GM12891 (cell line): ENCODE data around the gene DCDC1. TPM values are rescaled to one million over a fixed set of nuclear protein-coding genes. Genes with fewer than 3 reads are reported as not detected.
A peak's percentile ranks its signal among the peaks of the same experiment; 100 is the strongest.

Source experiments
- DNase-seq: peaks from one replicate; pipeline ENCODE4 v3.0.0; 2011; ENCODE audit warnings: low spot score; ENCODE audit not compliant: insufficient read length
- FAIRE-seq: peaks from 2 replicates; lab custom pipeline; 2011; peaks lifted over from hg19 to GRCh38; lab: Jason Lieb, UNC
- PAX5 ChIP-seq: IDR thresholded peaks from 2 replicates; pipeline ENCODE4 v1.6.1; 2011; ENCODE audit warnings: low read length, moderate library complexity, mild to moderate bottlenecking; ENCODE audit not compliant: insufficient read depth, severe bottlenecking
- POLR2A ChIP-seq: IDR thresholded peaks from 2 replicates; pipeline ENCODE4 v1.6.1; 2011; ENCODE audit warnings: low read depth, low read length, control low read depth
- POLR2AphosphoS5 ChIP-seq: IDR thresholded peaks from 2 replicates; pipeline ENCODE4 v1.6.1; 2011; ENCODE audit warnings: low read depth, low read length, control low read depth
- POU2F2 ChIP-seq: IDR thresholded peaks from 2 replicates; pipeline ENCODE4 v1.6.1; 2011; ENCODE audit warnings: low read depth, mild to moderate bottlenecking, control low read depth, low read length, moderate library complexity
- SPI1 ChIP-seq: IDR thresholded peaks from 2 replicates; pipeline ENCODE4 v1.6.1; 2011; ENCODE audit warnings: low read depth, low read length, control low read depth
- TAF1 ChIP-seq: IDR thresholded peaks from 2 replicates; pipeline ENCODE4 v1.6.1; 2011; ENCODE audit warnings: low read depth, low read length, control low read depth
- polyA plus RNA-seq: library from polyadenylated mRNA; unstranded; fragments of >200 nt; gene quantifications from one replicate; pipeline ENCODE4 v1.2.1, GENCODE V29; 2012; ENCODE audit warnings: low read depth, missing spikeins, inconsistent platforms; ENCODE audit not compliant: missing spikeins

Gene DCDC1, protein sequence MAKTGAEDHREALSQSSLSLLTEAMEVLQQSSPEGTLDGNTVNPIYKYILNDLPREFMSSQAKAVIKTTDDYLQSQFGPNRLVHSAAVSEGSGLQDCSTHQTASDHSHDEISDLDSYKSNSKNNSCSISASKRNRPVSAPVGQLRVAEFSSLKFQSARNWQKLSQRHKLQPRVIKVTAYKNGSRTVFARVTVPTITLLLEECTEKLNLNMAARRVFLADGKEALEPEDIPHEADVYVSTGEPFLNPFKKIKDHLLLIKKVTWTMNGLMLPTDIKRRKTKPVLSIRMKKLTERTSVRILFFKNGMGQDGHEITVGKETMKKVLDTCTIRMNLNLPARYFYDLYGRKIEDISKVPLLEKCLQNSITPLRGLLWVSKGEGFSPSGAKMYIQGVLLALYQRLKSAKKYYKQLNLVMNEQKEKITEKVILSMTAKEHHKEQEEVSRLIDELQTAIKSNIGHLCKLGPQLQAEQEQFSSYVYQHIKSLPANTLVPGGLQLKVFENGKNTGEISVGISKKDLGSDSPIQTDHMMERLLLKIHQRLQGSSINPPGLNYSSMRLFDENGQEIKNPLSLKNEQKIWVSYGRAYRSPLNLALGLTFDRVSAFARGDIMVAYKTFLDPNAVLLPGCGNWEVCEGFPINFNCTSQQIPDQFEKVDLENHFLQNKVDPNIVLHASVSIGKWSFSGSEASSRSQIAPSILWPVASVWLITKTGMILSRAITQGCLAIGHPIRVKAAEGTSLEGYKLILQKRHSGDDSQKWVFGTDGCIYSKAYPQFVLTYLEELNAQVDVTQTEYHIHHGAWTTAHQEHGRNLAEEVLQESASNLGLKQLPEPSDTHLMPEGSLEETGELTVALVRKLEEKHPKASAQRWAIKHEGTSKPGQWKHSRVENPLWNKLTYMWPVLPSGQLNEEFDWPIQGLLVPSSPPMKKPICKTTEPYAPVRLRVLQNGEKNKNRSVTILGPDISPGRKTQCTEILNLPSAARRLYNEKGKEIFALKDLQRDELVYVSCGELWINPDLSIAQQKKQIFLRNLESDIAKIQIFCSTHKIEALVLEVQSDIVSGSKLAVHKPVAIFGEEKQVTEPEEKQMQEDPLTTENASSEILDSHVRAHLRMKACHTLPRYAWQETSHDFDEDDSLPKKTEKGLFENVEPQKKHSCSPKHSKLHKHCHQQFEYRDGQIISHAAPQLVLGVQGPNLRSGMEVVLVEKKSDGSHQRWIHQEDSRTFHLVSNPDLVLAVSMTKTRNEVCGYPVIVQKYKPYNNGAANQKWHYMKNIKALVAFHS (N-terminal part only)
- polyA plus RNA-seq, result not detected

DNA sequence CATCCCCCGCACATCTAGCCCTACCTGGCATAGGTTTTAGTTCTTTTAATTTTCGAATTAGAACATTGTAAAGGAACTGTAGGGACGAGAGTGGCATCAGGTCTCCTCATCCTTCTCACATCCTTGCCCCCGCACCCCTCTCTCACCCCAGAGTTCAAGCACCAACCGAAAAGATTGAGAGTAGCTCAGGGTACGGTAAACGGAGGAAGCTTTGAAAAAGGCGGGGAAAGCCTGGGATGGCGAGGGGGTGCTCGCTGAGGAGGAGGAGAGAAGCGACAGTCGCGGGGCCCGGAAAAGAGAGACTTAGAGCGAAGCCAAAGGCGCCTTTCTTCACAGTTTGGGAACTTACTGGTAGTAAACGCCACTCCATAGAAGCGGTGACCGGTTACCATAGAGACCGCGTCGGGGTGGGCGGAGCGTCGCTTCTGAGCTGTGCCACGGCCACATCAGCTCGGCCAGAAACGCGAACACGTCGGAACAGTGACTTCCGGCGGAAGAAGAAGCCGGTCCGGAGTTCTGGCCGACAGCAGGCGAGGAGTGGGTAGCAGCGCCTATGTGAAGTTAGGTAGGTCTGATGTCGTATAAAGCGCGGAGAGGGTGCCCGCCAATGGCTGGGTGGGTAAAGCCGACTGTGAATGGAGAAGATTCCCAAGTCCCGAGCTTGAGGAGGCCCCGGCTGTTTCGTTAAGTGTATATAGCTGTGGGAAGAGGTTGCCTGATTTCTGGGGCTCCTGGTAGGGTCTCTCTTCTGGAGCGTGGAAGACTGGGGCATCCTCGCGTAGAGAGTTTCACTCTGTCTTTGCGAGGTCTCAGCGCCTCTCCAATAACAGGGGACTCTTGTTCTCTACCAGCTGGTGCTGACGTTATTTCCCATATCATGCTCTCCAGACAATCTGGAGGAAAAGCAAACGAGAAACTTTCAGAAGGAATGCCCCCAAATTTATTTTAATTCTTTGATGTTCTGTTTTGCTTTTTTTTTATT lies at the start of gene DCDC1, which contains the start of gene DNAJC24:
TSS of gene DCDC1 (minus strand) at position 392 of the 982 bp plus-strand sequence. CDS start 41,459 bp downstream, outside the sequence.
TSS of gene DNAJC24 (plus strand) at position 513 of the 982 bp plus-strand sequence. CDS start 889 bp downstream, outside the sequence.
- TF ChIP-seq PAX5 (peak; percentile 4), POLR2A (peak; percentile 77), POU2F2 (peak; percentile 46; the same call in 1 of the 2 replicates), POLR2AphosphoS5 (peak; percentile 81), TAF1 (peak; percentile 52; the same call in 1 of the 2 replicates), SPI1 (no peak)
- FAIRE-seq (peak; percentile 99), DNase-seq (peak; percentile 34)

DNA sequence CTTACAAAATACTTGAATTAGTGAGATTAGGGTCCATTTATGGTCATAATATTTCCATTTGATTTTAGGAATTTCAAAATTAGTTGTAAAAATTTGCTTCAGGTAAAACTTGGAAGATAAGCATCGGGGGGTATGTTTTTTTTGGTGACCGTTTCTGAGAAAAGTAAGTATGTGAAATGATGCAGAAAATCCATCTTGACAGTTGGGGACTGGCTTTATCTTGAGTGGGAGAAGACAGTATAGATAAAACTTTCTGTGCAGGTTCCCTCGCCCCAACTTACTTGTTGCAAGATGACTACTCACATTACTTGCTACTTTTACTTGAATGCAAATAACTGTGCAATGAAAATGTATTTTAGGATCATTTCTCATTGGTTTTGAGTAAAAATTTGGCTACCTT lies 49.6 kb upstream of the DCDC1 start:
- no peak for FAIRE-seq
- TF ChIP-seq POLR2AphosphoS5, result no peak
- TF ChIP-seq TAF1, result no peak
- no peak for TF ChIP-seq POU2F2
- TF ChIP-seq SPI1, result no peak
- TF ChIP-seq PAX5, result no peak
- TF ChIP-seq POLR2A, result no peak
- DNase-seq, result no peak

DNA sequence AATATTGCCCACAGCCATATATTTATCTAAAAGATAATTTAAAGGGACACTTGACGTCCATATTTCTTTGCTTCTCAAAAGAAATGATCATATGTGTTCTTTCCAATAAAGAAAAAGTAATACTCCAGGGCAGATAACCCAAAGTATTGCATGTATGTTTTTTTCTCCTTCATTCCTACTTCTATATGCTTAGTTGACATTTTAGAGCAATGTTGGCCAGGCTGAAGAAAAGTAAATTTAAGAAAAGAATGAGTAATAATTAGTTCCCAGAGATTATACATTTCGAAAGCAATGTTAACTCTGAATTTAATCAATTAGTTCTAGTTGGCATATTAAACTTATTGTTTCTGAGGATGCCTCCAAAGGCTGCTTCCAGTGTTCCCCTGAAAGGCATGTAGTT lies 48.3 kb upstream of the DCDC1 start:
- DNase-seq (no peak), FAIRE-seq (no peak)
- TF ChIP-seq PAX5 (no peak), POLR2A (no peak), SPI1 (no peak), POLR2AphosphoS5 (no peak), POU2F2 (no peak), TAF1 (no peak)

DNA sequence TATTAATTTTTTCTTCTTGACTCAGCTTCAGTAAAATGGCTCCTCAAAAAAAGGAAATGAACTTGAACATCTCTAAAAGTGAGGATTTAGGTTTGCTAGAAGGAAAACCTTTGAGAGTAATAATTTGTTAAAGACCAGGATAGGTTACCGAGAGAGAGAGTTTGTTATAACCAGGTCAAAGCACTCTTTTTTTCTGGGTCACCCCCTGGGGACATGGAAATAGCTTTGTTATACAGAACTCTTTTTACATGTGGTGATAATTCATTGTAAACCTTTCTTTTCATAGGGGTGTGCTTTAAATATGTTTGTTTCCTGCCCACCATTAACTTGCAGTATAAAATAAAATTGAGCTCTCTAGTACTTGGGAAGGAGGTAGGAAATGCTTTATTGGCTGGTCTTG lies 47.8 kb upstream of the DCDC1 start:
- DNase-seq (no peak), FAIRE-seq (no peak)
- no peak for TF ChIP-seq PAX5
- TF ChIP-seq POLR2AphosphoS5, result no peak
- no peak for TF ChIP-seq POU2F2
- no peak for TF ChIP-seq TAF1
- TF ChIP-seq SPI1, result no peak
- no peak for TF ChIP-seq POLR2A

DNA sequence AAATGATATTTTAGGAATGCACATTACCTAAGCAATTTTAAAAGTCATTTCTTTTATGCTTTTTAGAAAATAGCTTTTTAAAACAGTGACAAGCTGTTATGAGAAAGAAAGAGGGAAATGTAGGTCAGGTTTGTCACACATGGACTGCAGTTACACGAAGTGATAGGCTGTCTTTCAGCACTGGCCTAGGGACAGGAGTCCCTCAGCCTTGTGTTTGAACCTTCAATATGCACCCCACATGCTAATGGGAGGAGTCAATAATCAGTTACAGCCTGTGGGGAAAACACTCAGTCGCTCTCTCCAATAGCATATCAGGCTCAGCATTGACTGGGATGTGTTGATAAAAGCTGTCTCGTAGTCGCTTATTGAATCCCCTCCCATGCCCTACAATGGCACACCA lies 45.9 kb upstream of the DCDC1 start:
- DNase-seq (no peak), FAIRE-seq (no peak)
- no peak for TF ChIP-seq SPI1
- TF ChIP-seq TAF1, result no peak
- no peak for TF ChIP-seq PAX5
- TF ChIP-seq POU2F2, result no peak
- TF ChIP-seq POLR2A, result no peak
- TF ChIP-seq POLR2AphosphoS5, result no peak

DNA sequence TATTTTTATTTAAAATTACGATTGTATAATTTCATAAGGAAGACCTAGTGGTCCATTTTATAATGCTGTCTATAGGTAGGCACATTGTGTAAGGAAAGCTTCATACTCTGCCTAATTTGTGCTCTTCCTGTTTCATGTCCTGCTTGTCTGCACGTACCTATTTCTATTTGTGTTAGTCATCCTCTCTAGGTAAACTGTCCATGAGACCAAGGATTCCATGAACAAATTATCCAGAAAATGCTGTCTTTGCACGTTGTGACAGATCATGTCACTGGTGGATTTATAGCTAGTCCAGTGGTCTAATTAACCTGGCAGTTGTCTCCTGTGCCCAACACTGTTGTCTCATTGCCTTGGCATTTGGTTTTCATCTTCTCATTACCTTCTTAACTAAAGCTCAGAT lies 44.8 kb upstream of the DCDC1 start:
- FAIRE-seq (no peak), DNase-seq (no peak)
- TF ChIP-seq POLR2AphosphoS5 (no peak), SPI1 (no peak), PAX5 (no peak), POU2F2 (no peak), POLR2A (no peak), TAF1 (no peak)

DNA sequence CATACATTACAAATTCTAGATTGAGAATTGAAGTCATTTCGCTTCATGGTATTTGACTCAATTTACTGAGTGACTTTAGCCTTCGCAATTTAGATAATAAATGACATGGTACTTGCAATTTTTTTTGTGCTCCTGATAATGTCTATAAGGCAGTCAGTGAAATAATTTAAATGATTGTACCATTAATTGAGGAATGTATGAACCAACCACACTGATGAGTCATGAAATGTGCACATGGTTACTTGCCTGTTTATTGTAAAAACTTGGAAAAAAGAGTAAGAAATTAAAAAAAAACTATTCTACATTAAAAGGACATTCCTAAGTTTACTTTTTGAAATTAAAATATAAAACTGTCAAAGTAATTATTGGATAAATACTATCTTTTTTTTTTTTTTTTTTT lies 43.4 kb upstream of the DCDC1 start:
- DNase-seq (no peak), FAIRE-seq (no peak)
- TF ChIP-seq POLR2A, result no peak
- no peak for TF ChIP-seq SPI1
- no peak for TF ChIP-seq POU2F2
